ENCODE data around the gene CNTROB.

- no peak for TF ChIP-seq EZH2phosphoT487 (IDR thresholded peaks at IDR 0.05; ENCODE audit: low read depth, severe bottlenecking, unreplicated experiment)
- TF ChIP-seq, protein P1, sequence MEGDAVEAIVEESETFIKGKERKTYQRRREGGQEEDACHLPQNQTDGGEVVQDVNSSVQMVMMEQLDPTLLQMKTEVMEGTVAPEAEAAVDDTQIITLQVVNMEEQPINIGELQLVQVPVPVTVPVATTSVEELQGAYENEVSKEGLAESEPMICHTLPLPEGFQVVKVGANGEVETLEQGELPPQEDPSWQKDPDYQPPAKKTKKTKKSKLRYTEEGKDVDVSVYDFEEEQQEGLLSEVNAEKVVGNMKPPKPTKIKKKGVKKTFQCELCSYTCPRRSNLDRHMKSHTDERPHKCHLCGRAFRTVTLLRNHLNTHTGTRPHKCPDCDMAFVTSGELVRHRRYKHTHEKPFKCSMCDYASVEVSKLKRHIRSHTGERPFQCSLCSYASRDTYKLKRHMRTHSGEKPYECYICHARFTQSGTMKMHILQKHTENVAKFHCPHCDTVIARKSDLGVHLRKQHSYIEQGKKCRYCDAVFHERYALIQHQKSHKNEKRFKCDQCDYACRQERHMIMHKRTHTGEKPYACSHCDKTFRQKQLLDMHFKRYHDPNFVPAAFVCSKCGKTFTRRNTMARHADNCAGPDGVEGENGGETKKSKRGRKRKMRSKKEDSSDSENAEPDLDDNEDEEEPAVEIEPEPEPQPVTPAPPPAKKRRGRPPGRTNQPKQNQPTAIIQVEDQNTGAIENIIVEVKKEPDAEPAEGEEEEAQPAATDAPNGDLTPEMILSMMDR (IDR thresholded peaks at IDR 0.05; ENCODE audit: poor library complexity) = no peak
- TF ChIP-seq EZH2 (IDR thresholded peaks at IDR 0.05; ENCODE audit: borderline replicate concordance) = no peak
Measured at GRCh38 chr17:7915611-7916384, 16.2 kb upstream of the CNTROB start, which contains the start of gene RNF227.

Data from hepatocyte (in vitro differentiated cells).